Tongue (tissue), 3 donors: Measurements from ENCODE around the gene TBKBP1. TPM values are rescaled to one million over a fixed set of nuclear protein-coding genes. Genes with fewer than 3 reads are reported as not detected.
"Not testable (repeated sequence)": the region's sequence is repeated elsewhere in the genome, so short reads cannot be mapped to it uniquely, and the experiment has no call there.

Experiments used
- DNase-seq: peaks from one replicate; pipeline ENCODE4 v3.0.0-alpha.2; 2015
- small RNA-seq: library from RNA; depleted of rRNA; stranded (forward); fragments of <200 nt; gene quantifications from one replicate; pipeline ENCODE3, GENCODE V24; 2014; ENCODE audit warnings: low replicate concordance
- total RNA-seq: library from RNA; depleted of rRNA; stranded (reverse); fragments of >200 nt; gene quantifications from one replicate; pipeline ENCODE4 v1.2.3, GENCODE V29; 2014

TBKBP1 gene
- total RNA-seq, 1 donor from 2014 or later = 11.4 TPM

DNA sequence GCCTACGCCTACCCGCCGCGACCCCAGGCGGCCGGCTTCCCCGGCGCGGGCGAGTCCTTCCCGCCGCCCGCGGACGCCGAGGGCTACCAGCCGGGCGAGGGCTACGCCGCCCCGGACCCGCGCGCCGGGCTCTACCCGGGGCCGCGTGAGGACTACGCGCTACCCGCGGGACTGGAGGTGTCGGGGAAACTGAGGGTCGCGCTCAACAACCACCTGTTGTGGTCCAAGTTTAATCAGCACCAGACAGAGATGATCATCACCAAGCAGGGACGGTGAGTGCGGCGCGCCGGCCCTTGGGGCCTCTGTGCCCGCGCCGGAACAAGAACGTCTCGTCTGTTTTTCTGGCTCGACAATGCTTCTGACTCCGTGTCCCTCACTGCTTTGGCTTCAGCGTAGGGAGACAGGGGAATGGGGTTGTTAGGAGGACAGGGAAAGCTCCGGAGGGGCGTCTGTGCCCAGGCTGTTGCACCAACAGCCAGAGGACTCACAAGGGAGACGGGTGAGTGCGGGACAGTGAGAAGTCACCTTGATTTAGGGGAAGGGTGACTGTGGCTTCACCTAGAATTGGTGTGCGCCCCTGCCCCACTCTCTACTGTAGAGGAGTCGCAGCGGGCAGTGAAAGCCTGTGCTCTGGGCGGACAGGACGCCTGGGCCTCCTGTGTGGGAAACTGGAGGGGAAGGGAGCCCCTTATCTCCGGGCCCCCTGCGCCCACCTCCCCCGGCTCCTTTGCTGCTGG lies 39.9 kb downstream of the TBKBP1 start:
- no peak for DNase-seq

DNA sequence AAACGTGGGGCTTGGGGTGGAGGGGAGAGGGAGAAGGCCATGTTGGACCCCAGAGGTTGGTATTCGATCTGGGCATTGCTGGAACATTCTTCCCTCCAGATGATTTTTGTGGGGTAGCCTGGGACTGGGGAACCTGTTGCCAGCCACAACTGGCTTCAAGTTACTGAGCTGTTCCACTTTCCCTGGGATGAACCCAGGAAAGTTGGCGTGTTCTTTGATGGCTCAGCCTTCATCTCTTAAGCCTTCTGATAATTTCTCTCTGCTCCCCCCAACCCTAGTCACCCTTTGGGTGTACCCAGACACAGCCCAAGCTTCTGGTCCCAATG lies 41.1 kb downstream of the TBKBP1 start:
- DNase-seq = no peak

DNA sequence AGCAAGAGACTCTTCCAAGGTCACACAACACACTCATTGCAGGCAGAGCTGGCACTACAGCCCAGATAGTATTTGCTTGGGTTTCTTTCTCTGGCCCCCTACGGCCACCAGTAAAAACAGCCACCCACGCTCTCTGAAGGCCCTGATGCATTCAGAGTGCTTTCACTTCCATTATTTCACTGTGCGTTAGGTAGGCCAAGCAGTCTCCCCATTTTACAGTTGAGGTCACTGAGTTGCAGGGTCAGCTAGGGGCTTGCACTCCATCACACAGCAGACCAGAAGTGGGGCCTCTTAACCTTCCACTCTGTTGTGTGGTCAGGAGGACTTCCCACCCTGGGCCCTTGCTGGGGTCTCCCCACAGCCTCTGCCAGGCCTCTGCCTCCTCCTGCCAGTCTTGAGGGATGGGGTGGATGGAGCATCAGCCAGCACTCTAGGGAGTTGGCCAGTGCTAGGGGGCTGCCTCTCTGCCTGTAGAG lies 41.6 kb downstream of the TBKBP1 start:
- no peak for DNase-seq

DNA sequence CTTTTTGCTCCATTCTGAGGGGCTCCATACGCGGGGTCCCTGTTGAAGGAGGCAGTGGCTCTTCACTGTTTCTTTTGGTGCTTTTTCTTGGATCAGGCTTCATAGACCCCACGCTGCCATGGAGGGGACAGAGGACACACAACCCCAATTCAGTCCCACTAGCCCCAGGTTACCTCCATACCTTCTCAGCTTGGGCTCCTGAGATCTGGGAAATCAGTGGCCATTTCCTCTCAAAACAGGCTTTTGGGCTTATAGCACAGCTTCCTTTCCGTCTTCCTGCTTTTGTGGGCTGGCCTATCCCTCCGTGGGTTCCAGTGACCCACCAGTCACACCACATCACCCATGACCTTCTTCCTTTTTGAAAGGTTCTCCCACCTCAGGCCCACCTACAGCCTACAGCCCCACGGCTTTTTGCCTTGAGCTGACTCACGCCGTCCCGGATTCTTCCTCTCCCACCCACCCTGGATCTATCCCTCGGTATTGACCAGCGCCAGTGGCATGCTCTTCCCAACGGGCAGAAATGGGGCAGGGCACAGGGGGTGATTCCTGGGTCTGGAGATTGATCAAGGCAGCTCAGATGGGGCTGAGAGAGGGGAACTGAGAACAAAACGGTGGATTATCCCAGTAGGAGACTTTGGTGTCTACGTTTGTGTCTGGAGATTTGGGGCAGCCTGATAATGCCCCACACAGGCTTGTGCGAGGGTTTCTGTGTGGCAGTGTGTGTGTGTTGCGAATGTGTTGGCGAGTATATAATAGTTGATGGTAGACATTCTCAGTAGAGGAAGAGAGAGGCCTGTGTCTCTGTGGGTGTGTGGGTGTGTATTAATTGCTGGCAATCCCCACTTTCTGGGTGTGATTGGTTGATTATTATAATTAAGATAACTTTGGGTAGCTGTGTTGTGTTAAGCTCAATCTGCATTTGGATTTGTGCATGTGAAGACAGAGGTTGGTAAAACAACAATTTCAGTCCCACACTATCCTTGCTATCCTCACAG lies 42.8 kb downstream of the TBKBP1 start:
- DNase-seq = no peak

DNA sequence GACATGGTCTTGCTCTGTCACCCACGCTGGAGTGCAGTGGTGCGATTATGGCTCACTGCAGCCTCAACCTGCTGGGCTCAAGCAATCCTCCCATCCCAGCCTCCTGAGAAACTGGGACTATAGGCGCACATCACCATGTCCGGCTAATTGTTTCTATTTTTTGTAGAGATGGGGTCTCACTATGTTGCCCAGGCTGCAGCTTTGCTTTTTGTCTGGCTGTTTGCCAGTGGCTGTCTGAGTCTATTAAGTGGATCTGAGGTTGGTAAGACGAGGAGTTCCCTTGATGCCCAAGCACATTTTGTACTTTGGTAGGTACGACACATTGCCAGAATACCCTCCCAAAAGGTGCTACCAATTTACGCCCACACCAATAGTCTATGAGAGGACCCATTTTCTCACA lies 44.2 kb downstream of the TBKBP1 start:
- DNase-seq = no peak

DNA sequence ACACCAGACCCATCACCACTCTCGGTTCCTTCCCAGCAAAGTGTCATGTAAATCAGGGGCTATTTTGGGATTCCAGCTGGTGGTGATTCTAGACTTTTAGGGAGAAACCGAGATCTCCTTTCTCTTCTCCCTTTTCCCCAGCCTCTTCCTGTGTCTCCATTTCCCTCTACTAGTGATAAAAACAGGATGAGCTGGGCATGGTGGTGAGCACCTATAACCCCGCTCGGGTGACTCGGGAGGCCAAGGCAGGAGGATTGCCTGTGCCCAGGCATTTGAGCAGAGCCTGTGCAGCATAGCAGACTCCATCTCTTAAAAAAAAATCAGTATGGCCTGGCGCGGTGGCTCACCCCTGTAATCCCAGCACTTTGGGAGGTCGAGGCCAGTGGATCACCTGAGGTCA lies 45.2 kb downstream of the TBKBP1 start:
- DNase-seq = no peak

DNA sequence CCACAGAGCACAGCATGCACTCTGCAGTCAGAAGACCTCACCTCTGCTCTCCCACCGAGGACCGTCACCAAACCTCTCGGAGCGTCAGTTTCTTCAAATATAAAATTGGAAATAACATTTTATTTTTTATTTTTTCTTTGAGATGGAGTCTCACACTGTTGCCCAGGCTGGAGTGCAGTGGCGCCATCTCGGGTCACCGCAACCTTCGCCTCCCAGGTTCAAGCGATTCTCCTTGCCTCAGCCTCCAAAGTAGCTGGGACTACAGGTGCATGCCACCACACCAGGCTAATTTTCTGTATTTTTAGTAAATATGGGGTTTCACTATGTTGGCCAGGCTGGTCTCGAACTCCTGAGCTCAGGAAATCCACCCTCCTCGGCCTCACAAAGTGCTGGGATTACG lies 46.0 kb downstream of the TBKBP1 start:
- not testable (repeated sequence) for DNase-seq

DNA sequence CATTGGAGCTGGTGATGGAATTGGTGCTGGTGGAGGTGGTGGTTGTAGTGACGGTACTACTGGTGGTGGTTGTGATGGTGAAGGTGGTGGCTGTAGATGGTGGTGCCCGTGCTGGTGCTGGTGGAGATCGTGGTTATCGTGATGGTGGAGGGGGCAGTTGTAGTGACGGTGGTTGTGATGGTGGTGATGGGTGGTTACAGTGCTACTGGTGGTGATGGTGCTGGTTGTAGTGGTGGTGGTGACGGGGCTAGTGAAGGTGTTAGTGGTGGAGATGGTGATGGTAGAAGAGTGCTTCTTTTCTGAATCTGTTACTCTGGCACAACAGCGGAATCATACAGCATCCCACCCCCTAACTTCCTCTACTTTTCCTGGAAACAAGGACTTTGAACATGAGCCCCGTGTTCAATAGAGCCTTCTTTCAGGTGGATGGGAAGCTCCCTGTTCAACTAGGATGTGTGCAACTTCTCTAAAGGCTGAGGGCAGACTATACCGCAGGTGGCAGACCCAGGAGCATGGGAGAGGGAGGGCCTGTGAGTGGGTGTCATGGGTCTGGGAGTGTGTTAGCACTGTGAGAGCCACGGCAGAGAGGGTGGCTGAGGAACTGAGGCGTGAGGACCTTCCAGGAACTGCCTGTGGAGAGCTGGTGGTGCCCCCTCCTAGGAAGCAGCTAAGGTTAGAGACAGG lies 47.3 kb downstream of the TBKBP1 start:
- no peak for DNase-seq

DNA sequence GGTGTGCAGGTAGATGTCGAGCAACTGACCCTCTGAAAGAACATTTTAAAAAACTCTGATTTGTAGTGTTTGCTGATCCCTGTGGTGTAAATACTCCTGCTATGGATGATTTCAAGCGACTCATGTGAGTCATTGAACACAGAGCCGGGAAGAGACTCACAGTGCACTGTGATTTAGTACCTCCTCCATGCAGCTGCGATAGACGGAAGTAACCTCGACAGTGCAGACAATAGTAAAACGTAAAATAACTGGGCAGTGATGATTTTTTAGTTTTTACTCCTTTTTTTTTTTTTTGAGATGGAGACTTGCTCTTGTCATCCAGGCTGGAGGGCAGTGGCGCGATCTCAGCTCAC lies 47.8 kb downstream of the TBKBP1 start:
- DNase-seq = no peak

DNA sequence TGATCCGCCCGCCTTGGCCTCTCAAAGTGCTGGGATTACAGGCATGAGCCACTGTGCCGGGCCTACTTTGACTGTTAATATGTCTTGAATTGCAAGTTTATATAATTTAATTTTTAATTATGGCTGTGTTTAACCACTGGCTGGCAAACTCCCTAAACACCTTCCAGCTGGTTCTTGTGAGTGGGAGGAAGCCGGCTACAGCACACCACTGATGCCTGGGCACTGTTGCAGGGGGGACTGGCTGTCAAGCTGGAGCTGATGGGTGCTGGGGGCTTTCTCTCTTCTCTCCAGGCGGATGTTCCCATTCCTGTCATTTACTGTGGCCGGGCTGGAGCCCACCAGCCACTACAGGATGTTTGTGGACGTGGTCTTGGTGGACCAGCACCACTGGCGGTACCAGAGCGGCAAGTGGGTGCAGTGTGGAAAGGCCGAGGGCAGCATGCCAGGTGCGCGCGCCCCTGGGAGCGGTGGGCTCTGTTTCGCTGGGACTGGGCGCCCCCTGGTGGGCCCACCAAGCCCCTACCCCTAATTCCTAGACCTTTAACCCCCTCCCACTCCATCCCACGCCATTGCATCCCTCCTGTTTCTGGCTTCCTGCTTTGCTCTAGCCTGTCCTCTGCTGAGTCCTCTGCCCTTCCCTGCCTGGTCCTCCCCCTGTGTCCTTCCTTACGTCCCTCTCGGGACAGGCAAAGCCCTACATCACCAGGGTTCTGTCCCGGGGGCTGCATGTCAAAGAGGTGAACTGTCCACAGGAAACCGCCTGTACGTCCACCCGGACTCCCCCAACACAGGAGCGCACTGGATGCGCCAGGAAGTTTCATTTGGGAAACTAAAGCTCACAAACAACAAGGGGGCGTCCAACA lies 48.6 kb downstream of the TBKBP1 start:
- DNase-seq = peak; percentile 62

DNA sequence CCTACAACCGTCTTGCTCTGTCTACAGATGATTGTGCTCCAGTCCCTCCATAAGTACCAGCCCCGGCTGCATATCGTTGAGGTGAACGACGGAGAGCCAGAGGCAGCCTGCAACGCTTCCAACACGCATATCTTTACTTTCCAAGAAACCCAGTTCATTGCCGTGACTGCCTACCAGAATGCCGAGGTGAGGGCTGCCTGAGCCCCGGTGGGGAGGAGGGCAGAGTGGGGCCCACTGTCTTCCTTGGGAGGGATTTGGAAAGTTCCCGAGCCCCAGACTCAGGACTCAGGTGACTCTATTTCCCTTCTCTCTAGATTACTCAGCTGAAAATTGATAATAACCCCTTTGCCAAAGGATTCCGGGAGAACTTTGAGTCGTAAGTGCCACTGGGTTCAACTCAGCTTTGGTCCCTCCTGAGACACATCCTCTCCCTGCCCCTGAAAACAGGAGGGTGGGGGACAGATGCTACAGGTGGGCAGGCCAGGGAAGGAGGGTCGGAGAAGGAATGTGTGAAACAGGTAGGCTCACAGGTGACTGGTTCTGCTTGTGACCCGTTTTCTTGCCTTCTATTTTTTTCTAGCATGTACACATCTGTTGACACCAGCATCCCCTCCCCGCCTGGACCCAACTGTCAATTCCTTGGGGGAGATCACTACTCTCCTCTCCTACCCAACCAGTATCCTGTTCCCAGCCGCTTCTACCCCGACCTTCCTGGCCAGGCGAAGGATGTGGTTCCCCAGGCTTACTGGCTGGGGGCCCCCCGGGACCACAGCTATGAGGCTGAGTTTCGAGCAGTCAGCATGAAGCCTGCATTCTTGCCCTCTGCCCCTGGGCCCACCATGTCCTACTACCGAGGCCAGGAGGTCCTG lies 50.4 kb downstream of the TBKBP1 start:
- DNase-seq = no peak

DNA sequence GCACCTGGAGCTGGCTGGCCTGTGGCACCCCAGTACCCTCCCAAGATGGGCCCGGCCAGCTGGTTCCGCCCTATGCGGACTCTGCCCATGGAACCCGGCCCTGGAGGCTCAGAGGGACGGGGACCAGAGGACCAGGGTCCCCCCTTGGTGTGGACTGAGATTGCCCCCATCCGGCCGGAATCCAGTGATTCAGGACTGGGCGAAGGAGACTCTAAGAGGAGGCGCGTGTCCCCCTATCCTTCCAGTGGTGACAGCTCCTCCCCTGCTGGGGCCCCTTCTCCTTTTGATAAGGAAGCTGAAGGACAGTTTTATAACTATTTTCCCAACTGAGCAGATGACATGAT lies 51.0 kb downstream of the TBKBP1 start:
- DNase-seq = no peak

DNA sequence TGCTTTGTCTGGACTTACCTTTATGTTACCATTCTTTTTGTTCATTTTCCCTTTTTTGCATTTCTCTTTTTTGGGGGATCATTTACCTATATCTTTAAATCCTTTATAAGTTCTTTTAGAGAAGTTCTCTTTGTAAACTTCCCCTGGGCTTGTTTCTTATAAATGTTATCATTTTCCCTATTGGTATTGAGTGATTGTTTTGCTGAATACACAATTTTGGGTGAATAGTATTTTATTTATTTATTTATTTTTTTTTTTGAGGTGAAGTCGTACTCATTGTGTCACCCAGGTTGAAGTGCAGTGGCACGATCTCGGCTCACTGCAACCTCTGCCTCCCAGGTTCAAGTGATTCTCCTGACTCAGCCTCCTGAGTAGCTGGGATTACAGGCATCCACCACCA lies 57.5 kb downstream of the TBKBP1 start:
- no peak for DNase-seq

DNA sequence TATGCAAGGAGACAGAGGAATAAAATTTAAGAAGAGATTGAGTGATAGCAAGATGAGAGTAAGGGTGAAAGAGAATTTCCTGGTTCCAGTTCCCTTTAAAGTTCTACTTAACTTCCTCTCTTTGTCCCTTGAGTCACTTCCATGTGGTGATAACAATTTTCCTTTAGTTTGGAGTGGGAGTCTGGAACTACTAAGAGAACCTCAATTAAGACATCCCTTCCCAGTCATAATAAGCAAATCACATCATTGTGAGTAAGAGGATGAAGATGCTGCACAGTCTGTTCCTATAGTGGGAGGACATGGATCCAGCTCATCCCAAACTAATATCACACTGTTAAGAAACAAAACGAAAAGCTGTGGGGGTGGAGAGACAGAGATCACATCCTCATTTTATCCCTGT lies 63.4 kb downstream of the TBKBP1 start:
- DNase-seq = no peak

DNA sequence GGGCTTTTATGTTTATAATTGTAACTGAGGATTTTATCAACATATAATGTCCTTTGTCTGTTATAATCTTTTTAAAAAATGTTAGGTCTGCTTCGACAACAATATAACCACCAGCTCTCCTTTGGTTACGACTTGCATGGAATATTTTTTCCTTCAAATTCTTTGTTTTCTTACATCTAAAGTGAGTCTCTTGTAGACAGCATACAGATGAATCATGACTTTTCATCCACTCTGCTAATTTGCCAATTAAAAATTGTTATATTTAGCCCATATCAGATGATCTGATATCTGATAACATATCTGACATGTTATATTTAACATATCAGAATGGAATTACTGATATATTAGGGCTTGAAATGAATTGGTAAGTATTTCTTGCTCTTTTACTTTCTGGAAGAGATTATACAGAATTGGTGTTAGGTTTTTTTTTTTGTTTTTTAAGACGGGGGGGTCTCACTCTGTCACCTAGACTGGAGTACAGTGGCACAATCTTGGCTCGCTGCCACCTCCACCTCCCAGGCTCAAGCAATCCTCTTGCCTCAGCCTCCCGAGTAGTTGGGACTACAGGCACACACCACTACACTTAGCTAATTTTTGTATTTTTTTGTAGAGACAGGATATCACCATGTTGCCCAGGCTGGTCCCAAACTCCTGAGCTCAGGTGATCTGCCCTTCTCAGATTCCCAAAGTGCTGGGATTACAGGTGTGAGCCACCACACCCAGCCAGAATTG lies 66.6 kb downstream of the TBKBP1 start:
- DNase-seq = no peak

Small RNA genes within 50 kb of the gene (small RNA-seq; reads per million reads assigned to genes)
- gene AC015674.1 = not detected

Other genes starting within 250 kb of the TBKBP1 start
- 183 TPM for gene NPEPPS, start 163.1 kb upstream of the TBKBP1 start, total RNA-seq
- 174 TPM for gene KPNB1, start 44.2 kb upstream of the TBKBP1 start, total RNA-seq
- gene TBX21, start 39.1 kb downstream of the TBKBP1 start, total RNA-seq = not detected
- gene OSBPL7, start 127.6 kb downstream of the TBKBP1 start, total RNA-seq = 5.9 TPM
- 16.1 TPM for gene MRPL10, start 137.4 kb downstream of the TBKBP1 start, total RNA-seq
- gene LRRC46, start 137.5 kb downstream of the TBKBP1 start, total RNA-seq = not detected
- 26.8 TPM for gene SCRN2, start 147.1 kb downstream of the TBKBP1 start, total RNA-seq
- gene SP6, start 157.0 kb downstream of the TBKBP1 start, total RNA-seq = 0.82 TPM
- 2.4 TPM for gene SP2, start 202.1 kb downstream of the TBKBP1 start, total RNA-seq
- 20.4 TPM for gene PNPO, start 247.4 kb downstream of the TBKBP1 start, total RNA-seq